C4-2B (cell line): ENCODE data around the gene PRKAR2A.
"Not testable (repeated sequence)": the region's sequence is repeated elsewhere in the genome, so short reads cannot be mapped to it uniquely, and the experiment has no call there.

Experiments
- H3K27ac ChIP-seq: fragments of 450-650 bp; 2 replicates; pipeline ENCODE4 v1.5.1; 2017
- CTCF ChIP-seq: fragments of 450-650 bp; conservative IDR thresholded peaks from 2 replicates; pipeline ENCODE4 v1.5.1; 2017; ENCODE audit warnings: mild to moderate bottlenecking
- ZFX ChIP-seq: fragments of 450-650 bp; IDR thresholded peaks from 2 replicates; pipeline ENCODE4 v1.6.1; 2017

PRKAR2A gene

GRCh38 chr3:48819234-48820221 lies 28.1 kb downstream of the PRKAR2A start:
- TF ChIP-seq ZFX, result no peak
- TF ChIP-seq CTCF, result no peak
- no peak overlapping the region for H3K27ac ChIP-seq

GRCh38 chr3:48811524-48811923 lies 36.1 kb downstream of the PRKAR2A start:
- H3K27ac ChIP-seq, result no peak overlapping the region
- TF ChIP-seq ZFX (no peak), CTCF (no peak)

GRCh38 chr3:48804930-48805329 lies 42.7 kb downstream of the PRKAR2A start:
- H3K27ac ChIP-seq, result no peak overlapping the region
- TF ChIP-seq ZFX (no peak), CTCF (no peak)

- H3K27ac ChIP-seq, result not testable (repeated sequence)
Observed at GRCh38 chr3:48800831-48801230, 46.8 kb downstream of the PRKAR2A start.

- TF ChIP-seq ZFX (no peak), CTCF (no peak)
Observed at GRCh38 chr3:48798998-48799397, 48.7 kb downstream of the PRKAR2A start.

GRCh38 chr3:48797626-48798025 lies 50.0 kb downstream of the PRKAR2A start:
- TF ChIP-seq CTCF (no peak), ZFX (no peak)

More at GRCh38 chr3:48798998-48799397, 48.7 kb downstream of the PRKAR2A start:
- H3K27ac ChIP-seq, result no peak overlapping the region

GRCh38 chr3:48795997-48796732 lies 51.5 kb downstream of the PRKAR2A start:
- H3K27ac ChIP-seq, result no peak overlapping the region
- TF ChIP-seq CTCF, result no peak
- no peak for TF ChIP-seq ZFX

More at GRCh38 chr3:48797626-48798025, 50.0 kb downstream of the PRKAR2A start:
- no peak overlapping the region for H3K27ac ChIP-seq

GRCh38 chr3:48793484-48793883 lies 54.2 kb downstream of the PRKAR2A start:
- not testable (repeated sequence) for H3K27ac ChIP-seq
